AG08395 (cell line): ENCODE data around the gene PTPRR.
"Not testable (repeated sequence)": the region's sequence is repeated elsewhere in the genome, so short reads cannot be mapped to it uniquely, and the experiment has no call there.

Experiments
- DNase-seq: peaks from one replicate; pipeline ENCODE4 v3.0.0; 2012; ENCODE audit warnings: mixed read lengths, low spot score

Gene PTPRR

DNA sequence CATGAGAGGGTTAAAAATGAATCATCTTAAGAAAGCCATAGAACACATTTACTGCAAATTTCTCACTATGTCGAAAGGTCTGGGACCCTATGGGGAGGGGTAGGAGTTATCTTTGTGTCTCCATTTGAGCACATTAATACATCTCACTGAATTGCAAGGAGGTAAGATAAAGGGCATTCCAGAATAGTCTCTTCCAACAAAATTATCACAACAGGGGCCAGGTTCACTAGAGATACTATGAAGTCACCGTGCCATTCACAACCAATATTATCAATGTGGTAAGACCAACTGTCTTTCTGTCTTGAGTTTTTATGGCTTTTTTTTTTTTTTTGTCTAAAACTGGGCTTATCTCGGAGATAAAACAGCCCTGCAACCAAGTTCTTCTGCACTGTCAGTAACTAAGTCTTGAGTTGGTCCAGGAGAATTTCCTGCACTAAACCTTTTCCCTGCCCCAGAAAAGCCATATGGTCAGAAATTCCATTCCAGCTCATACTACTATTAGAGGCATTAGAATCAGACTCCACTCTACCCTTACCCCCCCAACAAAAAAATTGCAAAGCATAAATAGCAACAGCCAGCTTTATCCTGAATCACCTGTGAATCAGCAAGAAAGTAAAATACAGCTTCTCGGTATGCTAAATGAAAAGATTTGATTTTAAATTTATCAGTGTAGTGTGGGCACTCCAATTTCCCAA, 79.7 kb downstream of the PTPRR start:
- peak; percentile 11 for DNase-seq

DNA sequence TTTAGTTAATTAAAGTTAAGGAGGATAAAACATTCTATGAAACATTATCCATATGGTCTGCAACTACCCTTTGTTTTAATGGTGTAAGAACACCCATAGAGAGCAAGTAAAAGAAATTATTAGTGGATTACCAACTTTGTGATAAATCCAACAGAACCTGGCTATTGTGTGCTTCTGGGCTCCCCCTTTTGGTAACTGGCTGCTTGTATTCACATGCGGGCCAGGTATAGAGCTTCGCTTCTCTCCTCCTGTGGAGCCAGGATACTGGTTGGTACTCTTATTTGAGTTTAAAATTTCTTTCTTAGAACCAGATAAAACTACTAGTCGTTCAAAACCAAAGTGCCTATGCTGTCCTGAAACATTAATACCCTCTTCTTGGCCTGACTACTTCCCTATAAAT, 81.0 kb downstream of the PTPRR start:
- DNase-seq = no peak

DNA sequence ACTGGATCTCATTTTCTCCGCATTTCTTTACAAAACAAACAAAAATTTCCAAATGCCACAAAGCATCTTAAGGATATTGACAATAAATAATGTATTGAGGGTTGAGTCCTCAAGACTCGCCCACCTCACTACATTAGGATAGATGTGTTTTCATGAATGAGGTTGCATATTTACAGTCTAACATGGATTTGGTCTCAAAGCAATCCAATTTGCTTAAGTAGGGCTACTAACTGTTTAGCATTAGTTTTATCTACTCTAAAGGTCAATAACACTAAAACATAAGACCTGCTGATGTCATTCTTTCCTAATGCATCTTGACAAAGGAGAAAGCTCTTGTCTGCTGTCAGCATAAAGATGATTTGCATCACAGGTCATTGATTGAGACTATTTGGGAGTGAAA, 82.4 kb downstream of the PTPRR start:
- DNase-seq = no peak

DNA sequence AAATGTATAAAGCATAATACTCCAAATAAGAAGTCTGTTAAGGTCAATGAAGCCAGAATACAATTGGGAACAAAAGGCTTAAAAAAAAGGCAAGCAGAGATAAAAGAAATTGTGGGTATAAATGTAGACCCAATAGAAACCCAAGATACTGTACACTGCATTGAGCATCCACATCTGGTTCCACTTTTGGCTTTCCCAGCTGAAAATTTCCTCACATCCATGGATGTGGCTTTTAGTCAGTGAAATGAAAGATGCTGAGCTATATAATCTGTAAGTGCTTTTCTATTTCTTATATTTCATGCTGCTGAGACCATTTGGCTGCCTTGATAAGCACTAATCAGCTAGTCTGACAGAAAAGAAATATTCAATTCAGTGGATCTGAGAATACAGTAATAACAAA, 83.5 kb downstream of the PTPRR start:
- no peak for DNase-seq

DNA sequence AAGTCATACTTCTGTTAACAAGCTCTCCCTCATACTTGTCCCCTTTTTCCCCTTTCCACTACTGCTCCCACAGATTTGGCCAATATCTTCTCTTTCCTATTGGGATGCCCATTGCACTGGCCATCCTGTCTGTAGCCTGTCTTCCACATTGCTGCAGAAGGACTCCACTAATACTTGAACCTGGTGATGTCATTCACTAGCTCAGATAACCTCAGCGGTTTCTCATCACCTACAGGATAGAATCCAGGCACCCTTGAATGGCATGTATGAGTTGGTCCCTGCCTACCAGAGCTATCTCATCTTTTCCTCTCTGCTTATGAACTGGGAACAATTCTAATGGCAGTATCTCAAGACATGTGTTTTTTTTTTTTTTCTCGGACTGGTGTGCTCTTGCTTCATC, 84.6 kb downstream of the PTPRR start:
- no peak for DNase-seq

DNA sequence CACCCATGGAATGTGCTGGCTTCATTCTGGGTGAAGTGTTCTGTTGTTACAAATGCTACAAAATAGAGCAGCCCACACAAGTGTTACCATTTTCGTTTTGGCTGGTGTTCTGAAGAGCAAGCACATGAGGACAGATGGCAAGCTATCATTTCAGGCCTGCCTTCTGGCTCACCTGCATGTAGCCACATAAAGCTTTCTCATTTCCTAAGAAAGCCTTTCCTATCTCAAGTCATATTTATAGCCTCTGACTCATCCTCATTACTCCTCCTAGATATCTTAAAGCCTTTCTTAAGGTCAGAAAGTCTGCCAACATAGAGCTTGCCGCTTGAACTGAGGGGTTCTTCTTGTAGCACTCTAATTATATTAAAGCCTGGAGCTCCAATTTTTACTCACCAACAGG, 89.0 kb downstream of the PTPRR start:
- DNase-seq = no peak

DNA sequence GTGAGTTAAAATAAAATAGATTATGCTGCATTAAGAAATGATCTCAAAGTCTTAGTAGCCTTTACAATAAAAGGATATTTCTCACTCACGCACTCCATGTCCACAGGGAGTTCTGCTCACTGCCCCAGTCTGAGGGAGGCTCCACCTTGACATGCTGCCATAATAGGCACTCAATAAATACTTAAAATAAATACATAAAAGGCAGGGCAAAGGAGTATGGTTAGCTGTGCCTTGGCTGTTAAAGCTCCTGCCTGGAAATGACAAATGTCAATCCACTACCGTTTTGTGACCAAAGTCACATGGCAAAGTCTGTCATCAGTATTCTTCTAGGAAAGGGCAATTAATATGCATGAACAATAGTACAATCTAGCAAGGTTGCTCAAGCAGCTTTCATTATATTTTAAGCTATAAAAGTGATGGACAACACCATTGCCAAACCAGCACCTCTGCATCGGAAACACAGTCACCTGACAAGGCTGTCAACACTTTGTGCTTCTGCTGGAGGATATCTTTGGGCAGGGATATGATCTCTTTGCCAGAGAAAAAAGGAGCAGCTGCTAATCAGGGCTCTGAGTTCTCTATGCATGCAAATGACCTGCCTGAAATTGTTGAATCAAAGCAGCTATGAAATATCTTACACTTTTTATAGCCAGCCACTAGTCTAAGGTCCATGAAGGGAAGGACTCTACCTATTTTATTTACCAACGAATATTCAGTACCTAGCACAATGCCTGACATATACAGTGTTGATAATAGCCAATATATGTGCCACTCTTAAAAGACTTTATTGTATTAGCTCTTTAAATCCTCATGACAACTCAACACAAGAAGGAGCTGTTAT, 90.1 kb downstream of the PTPRR start:
- DNase-seq = no peak

DNA sequence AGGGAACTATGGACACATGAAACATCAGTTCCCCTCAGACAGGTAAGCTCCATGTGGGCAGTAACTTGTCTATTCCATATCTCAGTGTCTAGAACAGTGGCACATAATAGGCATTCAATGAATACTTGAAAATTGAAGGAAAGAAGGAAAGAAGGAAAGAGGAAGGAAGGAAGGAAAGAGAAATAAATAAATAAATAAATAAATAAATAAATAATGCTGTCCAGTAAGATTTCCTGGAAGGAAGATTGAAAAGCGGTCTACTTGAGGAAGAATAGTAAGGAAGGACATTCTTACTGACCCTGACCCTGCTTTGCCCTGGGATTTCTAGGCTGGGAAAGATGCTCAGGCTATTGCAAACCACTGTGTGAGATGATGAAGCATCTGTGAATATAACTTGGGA, 91.5 kb downstream of the PTPRR start:
- DNase-seq = no peak

DNA sequence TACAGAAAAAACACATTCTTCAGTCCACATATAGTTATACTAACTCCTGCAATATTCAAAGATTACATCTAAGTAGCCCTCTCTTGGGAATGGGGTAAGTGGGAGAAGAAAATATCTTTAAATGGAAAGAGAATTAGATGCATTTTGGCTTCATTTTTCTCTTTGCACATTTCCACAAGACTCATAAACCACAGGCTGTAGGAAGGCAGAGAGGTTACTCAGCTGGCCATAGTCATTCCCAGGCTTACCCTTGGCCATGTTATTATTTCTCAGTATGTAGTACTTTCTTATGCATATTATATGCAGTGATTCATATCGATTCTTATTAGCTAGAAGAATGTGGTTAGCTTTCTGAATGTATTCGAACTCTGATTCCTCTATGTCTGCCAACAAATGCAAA, 92.2 kb downstream of the PTPRR start:
- DNase-seq = peak; percentile 6

DNA sequence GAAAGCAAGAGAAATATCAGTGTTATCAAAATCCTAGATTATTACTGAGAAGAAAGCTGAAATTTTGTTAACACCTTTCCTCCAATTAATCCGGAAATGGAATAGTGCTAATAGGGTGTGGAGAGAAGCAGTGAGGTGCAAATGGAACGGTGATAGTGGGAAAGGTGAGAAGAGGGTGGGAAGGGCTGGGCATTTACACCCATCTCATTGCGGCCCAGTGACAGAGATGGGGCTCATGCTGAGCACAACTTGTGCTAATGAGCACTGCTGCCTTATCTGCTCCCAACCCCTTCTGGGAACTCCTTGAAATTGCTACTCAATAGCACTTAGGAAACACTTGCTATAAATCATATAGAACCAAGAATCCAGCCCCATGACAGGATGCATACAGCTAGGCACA, 94.4 kb downstream of the PTPRR start:
- no peak for DNase-seq

DNA sequence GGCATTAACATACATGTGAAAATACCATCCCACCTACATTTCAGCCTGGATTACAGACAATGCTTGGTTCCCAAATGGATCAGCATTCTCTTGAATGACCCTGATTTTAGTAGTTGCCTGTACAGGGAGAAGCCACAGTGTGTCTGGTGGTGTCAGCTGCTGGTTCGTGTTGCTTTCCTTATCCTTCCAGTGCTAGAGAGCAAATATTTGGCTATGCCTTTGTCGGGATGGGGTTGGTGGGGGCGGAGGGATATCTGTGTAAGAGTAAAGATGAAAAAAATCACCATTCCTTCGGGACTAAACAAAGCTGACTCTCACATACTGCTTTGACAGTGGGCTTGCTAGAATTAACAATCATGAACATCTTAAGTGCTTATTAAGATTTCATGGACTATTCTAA, 96.0 kb downstream of the PTPRR start:
- DNase-seq = no peak

DNA sequence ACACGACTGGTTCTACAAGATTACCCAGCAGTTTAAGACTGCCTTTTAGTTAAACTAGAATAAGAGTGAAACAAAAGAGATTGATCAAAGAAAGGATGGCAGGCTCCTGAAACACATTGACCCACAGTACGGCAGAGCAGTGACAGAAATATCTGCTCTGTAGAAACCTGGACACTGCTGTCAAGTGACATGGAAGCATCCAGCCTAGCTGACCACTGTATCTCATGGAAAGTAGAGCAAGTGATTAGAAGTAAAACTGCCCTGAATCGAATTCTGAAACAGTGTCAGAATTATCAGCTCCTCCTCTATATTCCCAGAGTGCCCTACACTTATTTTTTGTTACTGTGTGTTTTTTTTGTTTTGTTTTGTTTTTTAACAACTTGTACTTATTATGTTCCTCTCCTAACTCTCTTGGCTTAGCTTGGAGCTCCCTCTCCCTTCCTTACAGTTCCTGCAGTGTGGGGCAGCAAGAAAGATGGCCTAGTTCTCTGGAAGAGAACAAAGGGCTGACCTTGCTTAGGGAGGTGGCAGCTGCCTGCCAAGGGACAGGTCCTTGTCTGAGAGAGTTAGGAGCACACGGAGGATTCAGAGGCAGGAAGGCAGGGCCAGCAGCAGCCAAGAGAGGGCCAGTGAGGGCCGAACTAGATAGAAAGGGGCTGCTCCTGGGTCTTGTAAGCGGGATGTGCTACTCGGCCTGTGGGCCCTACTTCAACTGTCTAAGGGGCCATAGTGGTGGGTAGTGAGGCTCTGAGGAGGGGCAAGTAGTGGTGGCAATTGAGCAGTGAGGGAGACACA, 97.2 kb downstream of the PTPRR start:
- DNase-seq = no peak

DNA sequence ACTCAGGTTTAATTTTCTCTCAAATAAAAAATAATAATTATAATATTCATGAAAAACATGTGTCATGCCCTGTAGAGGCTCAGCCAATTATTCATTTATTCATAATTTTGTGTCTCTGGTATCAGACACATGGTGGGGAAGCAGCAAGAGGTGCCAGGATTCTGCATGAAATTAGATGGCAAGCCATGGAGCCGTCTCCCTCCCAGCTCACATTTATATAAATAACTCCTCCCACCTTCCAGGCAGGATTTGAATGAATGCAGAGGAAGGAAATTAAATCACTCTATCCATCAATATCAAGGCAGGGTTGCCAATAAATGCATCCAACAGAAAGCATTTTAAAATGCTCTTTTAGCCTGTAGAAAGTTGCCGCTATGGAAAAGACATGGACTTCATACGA, 98.1 kb downstream of the PTPRR start:
- DNase-seq = no peak

DNA sequence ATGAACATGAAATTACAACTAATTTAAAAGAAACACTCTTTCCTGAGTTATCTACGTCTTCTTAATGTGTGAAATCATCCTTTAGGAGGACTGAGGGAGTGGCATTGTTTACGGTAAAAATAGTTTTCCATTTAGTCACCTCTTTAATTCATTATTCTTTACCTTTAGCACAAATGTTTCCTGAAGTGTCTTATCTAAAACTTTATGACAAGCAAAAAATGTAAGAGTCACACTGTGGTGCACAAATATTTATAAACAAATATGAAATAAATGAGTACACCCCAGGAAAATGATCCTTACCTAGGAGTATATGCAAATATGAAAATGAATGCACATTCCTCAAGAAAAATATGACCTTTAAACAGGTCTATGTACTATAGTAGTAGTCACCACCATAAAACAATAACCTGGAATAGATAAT, 104.6 kb downstream of the PTPRR start:
- DNase-seq = no peak

DNA sequence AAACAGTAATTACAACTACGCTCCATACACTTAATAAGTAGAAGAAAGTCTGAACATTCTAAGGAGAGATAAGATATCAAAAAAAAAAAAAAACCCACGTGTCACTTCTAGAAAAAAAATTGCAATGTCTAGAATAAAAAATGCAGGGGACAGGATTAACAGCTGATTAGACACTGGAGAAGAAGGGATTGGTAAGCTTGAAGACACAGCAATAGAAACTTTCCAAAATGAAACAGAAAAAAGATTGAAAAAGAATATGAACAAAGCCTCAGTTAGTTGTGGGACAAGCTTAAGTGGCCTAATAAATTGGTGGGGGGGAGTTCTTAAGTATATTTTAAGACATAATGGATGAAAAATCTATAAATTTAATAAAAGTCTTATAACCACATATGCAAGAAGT, 105.5 kb downstream of the PTPRR start:
- no peak for DNase-seq

DNA sequence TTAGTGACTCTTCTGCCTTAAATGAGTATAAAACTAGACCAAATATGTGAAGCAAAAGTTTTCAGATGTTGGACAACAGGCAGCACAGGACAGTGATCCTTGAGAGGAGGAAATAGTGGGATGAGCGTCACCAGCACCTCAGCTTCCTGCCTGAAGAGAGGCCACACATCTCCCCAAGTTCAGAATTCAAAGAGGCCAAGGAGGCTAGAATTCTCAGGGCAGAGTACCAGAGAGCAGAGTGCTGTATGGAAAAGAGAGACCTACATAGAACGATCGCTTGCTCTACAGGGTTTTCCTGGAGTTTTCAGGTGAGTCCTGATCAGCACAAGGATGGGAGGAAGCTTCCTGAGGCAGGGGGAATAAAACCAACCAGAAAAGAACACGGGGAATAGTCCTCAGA, 107.0 kb downstream of the PTPRR start:
- DNase-seq = no peak

DNA sequence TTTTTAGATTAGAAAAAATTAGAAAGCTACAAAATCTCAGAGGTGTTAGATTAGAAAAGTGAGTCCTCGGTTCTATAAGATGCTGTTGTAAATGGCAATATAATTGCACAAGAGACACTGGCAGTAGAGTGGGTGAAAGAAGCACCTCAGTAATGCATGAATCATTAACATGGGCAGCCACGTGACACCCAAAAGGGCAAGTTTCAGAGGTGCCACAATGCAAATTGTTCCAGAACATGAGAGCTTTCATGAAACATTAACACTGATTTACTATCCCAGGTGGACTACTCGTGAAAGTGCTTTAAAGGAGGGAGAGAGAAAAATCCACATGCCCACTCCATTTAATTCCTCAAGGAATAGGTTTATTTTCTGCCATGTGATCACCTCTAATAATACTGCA, 108.4 kb downstream of the PTPRR start:
- DNase-seq = no peak

DNA sequence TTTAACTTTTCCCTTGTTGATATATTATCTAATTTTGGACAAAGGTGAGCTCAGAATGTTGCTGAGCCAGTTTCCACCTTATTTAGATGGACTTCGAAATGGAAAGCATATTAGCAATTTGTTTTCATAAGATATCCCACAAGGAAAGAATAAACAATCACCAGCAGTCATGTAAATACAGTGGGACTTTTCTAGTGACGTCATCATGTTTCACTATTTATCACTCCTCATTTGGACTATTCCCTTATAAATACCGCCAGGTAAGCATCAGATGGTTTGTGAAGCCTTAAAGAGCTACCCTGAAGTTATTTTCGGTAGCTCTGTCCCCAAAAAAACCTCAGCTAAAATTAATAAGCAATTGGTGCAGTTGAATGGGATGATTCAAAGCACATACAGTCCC, 110.7 kb downstream of the PTPRR start:
- no peak for DNase-seq

DNA sequence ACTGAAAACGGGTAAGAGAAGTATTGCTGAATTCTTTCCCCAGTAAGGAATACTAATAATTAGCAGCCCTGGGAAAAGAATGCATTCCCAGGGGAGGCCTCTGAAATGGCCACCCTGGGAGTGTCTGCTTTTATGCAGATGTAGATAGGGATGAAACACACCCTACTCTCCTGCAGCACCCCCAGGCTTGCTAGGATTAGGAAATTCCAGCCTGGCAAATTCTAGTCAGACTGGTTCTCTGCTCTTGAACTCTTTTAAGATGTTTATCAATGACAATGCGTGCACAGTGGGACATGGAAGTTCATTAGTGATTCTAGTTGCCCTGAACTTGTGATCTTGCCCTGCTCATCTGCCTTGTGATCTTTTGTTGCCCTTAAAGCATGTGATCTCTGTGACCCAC, 112.5 kb downstream of the PTPRR start:
- DNase-seq = not testable (repeated sequence)

DNA sequence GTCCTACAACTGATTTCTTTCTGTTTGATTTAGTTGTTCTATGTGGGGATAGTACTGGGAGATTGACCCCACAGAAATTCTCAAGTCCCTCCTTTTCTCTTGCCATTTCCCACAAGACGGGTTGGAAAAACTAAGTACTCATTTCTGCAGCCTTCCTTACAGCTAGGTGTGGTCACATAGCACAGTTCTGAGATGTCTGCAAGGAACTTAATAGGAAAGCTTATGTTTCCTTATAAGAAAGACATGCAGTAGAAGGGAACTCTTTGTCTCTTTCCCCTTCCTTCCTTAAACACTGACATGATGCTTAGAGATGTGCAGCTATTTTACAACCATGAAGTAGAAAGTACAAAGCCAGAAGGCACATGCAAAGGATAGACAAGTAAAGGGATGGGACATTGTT, 113.7 kb downstream of the PTPRR start:
- no peak for DNase-seq

DNA sequence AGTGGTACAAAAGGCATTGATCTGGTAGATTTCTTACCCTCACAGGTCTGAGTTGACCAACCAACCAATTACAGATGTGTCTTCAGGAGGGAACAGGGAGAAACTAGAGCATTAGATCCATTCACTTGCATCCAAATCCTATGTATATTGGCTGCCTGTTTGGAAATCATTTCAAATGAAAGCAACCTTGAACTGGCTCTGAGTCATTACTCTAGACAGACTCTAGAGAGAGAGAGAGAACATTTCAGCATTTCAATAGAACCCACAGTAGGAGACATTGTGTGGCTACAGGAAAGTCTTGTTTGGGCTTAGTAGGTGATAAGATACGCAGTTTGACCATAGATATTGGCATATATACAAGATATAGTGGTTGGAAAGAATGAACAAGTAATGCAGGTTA, 114.5 kb downstream of the PTPRR start:
- DNase-seq = no peak

DNA sequence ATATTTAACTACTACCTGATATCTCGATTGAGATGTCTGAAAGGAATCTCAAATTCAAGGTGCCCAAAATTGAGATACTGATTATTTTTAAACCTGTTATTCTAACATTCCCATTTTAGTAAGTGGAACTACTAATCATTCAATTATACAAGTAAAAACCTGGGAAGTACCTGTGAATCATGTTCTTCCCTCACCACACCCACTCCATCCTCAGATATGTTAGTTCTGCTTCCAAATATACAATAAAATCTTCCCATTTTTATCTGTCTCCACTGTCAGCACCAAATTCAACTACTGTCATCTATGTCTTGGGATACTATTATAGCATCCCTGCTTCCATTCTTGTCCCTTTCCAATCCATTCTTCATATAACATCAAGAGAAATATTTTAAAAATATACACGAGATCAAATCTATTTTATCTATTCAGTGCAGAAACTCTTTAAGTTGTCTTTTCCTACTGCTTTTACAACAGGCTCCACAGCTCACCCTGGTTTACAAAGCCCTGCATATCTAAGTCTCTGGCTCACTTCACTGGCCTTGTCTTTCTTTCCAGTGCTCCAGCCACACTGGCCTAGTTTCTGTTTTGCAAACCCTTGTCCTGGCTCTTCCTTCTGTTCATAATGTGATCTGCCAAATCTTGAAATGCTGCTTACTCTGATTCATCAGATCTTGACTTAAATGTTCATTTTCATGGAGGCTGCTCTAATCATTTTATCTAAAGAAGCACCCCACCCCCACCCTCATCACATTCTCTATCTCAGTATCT, 122.3 kb downstream of the PTPRR start:
- DNase-seq = no peak
